IMR-90 (cell line): ENCODE data around the gene DPEP2NB. TPM values are rescaled to one million over a fixed set of nuclear protein-coding genes. Genes with fewer than 3 reads are reported as not detected.
"Not testable (repeated sequence)": the region's sequence is repeated elsewhere in the genome, so short reads cannot be mapped to it uniquely, and the experiment has no call there.

Experiments used
- ATAC-seq: fragments of 200-7000 bp; cut with Tn5 transposase; 2 replicates; pipeline ENCODE4 v1.9.1; 2020; ENCODE audit warnings: low read depth, mild to moderate bottlenecking, moderate library complexity
- BruUV-seq: library from RNA; stranded (reverse); fragments of 400-500 nt; replicated peaks from 2 replicates; lab custom pipeline; 2021; lab: Mats Ljungman, UMichigan
- CTCF ChIA-PET: fragments of 300-600 bp; formaldehyde crosslinking; extraction: SDS; loops from one replicate; lab custom pipeline; 2021; ENCODE audit warnings: antibody characterized with exemption; lab: Yijun Ruan, JAX
- POLR2A ChIA-PET: fragments of 300-600 bp; sonication (Branson Sonifier 250); formaldehyde crosslinking; loops from one replicate; lab custom pipeline; 2022; ENCODE audit warnings: antibody characterized with exemption; ENCODE audit not compliant: unreplicated experiment; lab: Charles Lee
- DNase-seq: peaks from one replicate; pipeline ENCODE4 v3.0.0; 2013
- H2AFZ ChIP-seq: replicated peaks from 2 replicates; pipeline ENCODE3; 2013; ENCODE audit warnings: low read length, mild to moderate bottlenecking; ENCODE audit not compliant: poor library complexity
- H2AK5ac ChIP-seq: 2 replicates; pipeline ENCODE4 v1.6.1; 2013; ENCODE audit warnings: low read depth, low read length, inconsistent platforms
- H2AK9ac ChIP-seq: replicated peaks from 2 replicates; pipeline ENCODE3; 2013; ENCODE audit warnings: mild to moderate bottlenecking, low read depth, low read length, moderate library complexity; ENCODE audit not compliant: poor library complexity
- H2BK120ac ChIP-seq: 2 replicates; pipeline ENCODE4 v1.6.1; 2013; ENCODE audit warnings: low read depth, low read length, inconsistent platforms
- H2BK15ac ChIP-seq: 3 replicates; pipeline ENCODE4 v1.6.1; 2013; ENCODE audit warnings: low read depth, low read length, inconsistent platforms
- H2BK20ac ChIP-seq: 2 replicates; pipeline ENCODE4 v1.6.1; 2013; ENCODE audit warnings: low read depth, mild to moderate bottlenecking, inconsistent platforms, low read length, moderate library complexity
- H2BK5ac ChIP-seq: 2 replicates; pipeline ENCODE4 v1.6.1; 2013; ENCODE audit warnings: mild to moderate bottlenecking, low read depth, low read length, inconsistent platforms; ENCODE audit not compliant: poor library complexity, severe bottlenecking
- H3K14ac ChIP-seq: replicated peaks from 2 replicates; pipeline ENCODE4 v1.6.1; 2013; ENCODE audit warnings: low read depth, low read length, inconsistent platforms
- H3K18ac ChIP-seq: 2 replicates; pipeline ENCODE4 v1.6.1; 2013; ENCODE audit warnings: low read depth, low read length, control low read depth
- H3K23ac ChIP-seq: 2 replicates; pipeline ENCODE4 v1.6.1; 2013; ENCODE audit warnings: low read depth, low read length, inconsistent platforms
- H3K27ac ChIP-seq: 2 replicates; pipeline ENCODE4 v1.5.1; 2013; ENCODE audit warnings: mild to moderate bottlenecking, control low read depth, low read length; ENCODE audit not compliant: insufficient read depth
- H3K27me3 ChIP-seq: 2 replicates; pipeline ENCODE4 v1.6.1; 2013; ENCODE audit warnings: low read length; ENCODE audit not compliant: control insufficient read depth, insufficient read depth
- H3K36me3 ChIP-seq: 2 replicates; pipeline ENCODE4 v1.6.1; 2013; ENCODE audit warnings: low read length, mixed read lengths; ENCODE audit not compliant: control insufficient read depth, insufficient read depth
- H3K4ac ChIP-seq: 2 replicates; pipeline ENCODE4 v1.6.1; 2013; ENCODE audit warnings: low read depth, low read length, inconsistent platforms
- H3K4me1 ChIP-seq: 2 replicates; pipeline ENCODE4 v1.6.1; 2013; ENCODE audit warnings: low read length, mixed read lengths; ENCODE audit not compliant: control insufficient read depth, insufficient read depth
- H3K4me2 ChIP-seq: 2 replicates; pipeline ENCODE4 v1.6.1; 2013; ENCODE audit warnings: low read depth, mild to moderate bottlenecking, control low read depth, low read length, moderate library complexity
- H3K4me3 ChIP-seq: 2 replicates; pipeline ENCODE4 v1.5.1; 2013; ENCODE audit warnings: low read depth, mild to moderate bottlenecking, control low read depth, low read length, moderate library complexity; ENCODE audit not compliant: insufficient read depth
- H3K56ac ChIP-seq: 2 replicates; pipeline ENCODE4 v1.6.1; 2013; ENCODE audit warnings: low read length, inconsistent platforms; ENCODE audit not compliant: insufficient read depth; ENCODE audit errors: extremely low read depth
- H3K79me1 ChIP-seq, 2 experiments: 2 replicates each; pipeline ENCODE4 v1.6.1; 2013; ENCODE audit warnings: low read length in 2 of 2, inconsistent platforms in 1 of 2, low read depth in 1 of 2
- H3K9ac ChIP-seq: 2 replicates; pipeline ENCODE4 v1.6.1; 2013; ENCODE audit warnings: low read depth, low read length, control low read depth
- H3K9me1 ChIP-seq: 2 replicates; pipeline ENCODE4 v1.6.1; 2013; ENCODE audit warnings: low read length, inconsistent platforms; ENCODE audit not compliant: insufficient read depth
- H3K9me3 ChIP-seq: 2 replicates; pipeline ENCODE4 v1.6.1; 2013; ENCODE audit warnings: low read length; ENCODE audit not compliant: control insufficient read depth, insufficient read depth
- H4K20me1 ChIP-seq: 2 replicates; pipeline ENCODE4 v1.6.1; 2013; ENCODE audit warnings: low read length, inconsistent platforms; ENCODE audit not compliant: insufficient read depth
- H4K5ac ChIP-seq: 2 replicates; pipeline ENCODE4 v1.6.1; 2013; ENCODE audit warnings: mild to moderate bottlenecking, low read depth, low read length, control low read depth
- H4K8ac ChIP-seq, 2 experiments: 2 replicates each; pipeline ENCODE4 v1.6.1; 2013; ENCODE audit warnings: low read depth in 2 of 2, low read length in 2 of 2, control low read depth in 1 of 2, inconsistent platforms in 1 of 2
- H4K91ac ChIP-seq: 2 replicates; pipeline ENCODE4 v1.6.1; 2013; ENCODE audit warnings: low read depth, low read length, inconsistent platforms; ENCODE audit not compliant: insufficient read depth
- WGBS, 2 experiments: methylation state at CpG; one replicate each; pipeline versions ENCODE4 v1.1.5 to v1.1.7; 2013; ENCODE audit warnings: missing lambda C conversion rate in 2 of 2; ENCODE audit not compliant: insufficient read length in 1 of 2; ENCODE audit errors: extremely low coverage in 2 of 2; 5-methylcytosine and 5-hydroxymethylcytosine counted together
- dilution Hi-C: fragments of 300-500 bp; cut with HindIII; formaldehyde crosslinking; loops from one replicate; pipeline ENCODE4 v1.14.3; 2018; ENCODE audit warnings: low sequenced_read_pairs; ENCODE audit not compliant: unreplicated experiment
- in situ Hi-C: fragments of 300-500 bp; cut with MboI; formaldehyde crosslinking; loops from 3 replicates; pipeline ENCODE4 v1.14.3; 2019; ENCODE audit warnings: low sequenced_read_pairs, inconsistent platforms, mixed read lengths
- intact Hi-C: fragments of 100-400 bp; cut with micrococcal nuclease; formaldehyde crosslinking; loops from 2 replicates; pipeline ENCODE4 v1.10.0; 2022
- polyA plus RNA-seq, 3 experiments: library from polyadenylated mRNA; depleted of rRNA; stranded (reverse); fragments of >200 nt; gene quantifications; 2 replicates each; pipeline ENCODE4 v1.2.3, GENCODE V29; 2012; ENCODE audit warnings: low replicate concordance in 1 of 3
- total RNA-seq: library from RNA; depleted of rRNA; stranded (reverse); fragments of >200 nt; gene quantifications from 2 replicates; pipeline ENCODE4 v1.2.3, GENCODE V29; 2012

DPEP2NB gene
- total and polyA plus RNA-seq, 2 of the 4 experiments (the other 2 are of a cell fraction), result not detected

DNA sequence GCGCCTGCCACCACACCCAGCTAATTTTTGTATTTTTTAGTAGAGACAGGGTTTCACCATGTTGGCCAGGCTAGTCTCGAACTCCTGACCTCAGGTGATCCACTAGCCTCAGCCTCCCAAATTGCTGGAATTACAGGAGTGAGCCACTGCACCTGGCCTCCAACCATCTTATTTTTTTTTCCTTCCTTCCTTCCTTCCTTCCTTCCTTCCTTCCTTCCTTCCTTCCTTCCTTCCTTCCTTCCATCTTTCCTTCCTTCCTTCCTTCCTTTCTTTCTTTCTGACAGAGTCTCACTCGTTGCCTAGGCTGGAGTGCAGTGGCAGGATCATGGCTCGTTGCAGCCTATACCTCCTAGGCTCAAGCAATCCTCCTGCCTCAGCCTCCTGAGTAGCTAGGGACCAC is 5.8 kb downstream of the DPEP2NB start:
- H3K27me3 ChIP-seq, result peaks cover 16% of the 10 kb centered on the region
- H3K56ac ChIP-seq, H3K18ac ChIP-seq, H2BK20ac ChIP-seq, H4K5ac ChIP-seq, H3K36me3 ChIP-seq, DNase-seq, H2BK5ac ChIP-seq, H3K4me2 ChIP-seq, intact Hi-C loops, H2AK9ac ChIP-seq, BruUV-seq, H3K4me3 ChIP-seq, ATAC-seq, in situ Hi-C loops, H4K91ac ChIP-seq, H3K9me3 ChIP-seq, H4K20me1 ChIP-seq, dilution Hi-C loops, H2AK5ac ChIP-seq, H2AFZ ChIP-seq, H4K8ac ChIP-seq, H3K4ac ChIP-seq, H3K4me1 ChIP-seq, H3K79me1 ChIP-seq, H3K9me1 ChIP-seq, POLR2A ChIA-PET, H3K14ac ChIP-seq, H3K9ac ChIP-seq, H2BK120ac ChIP-seq, H3K27ac ChIP-seq, H3K23ac ChIP-seq, H2BK15ac ChIP-seq: not testable (repeated sequence)
- 57% methylated on average over 1 of the region's 4 CpGs; no CpG with 5 or more reads in 1 of the 2 experiments for WGBS, 2 experiments
- CTCF ChIA-PET, result interaction anchor here (0.6 kb wide), 1 partner anchor 211 kb away, joined by 3 read pairs; no protein-coding TSS in a partner anchor
